ENCODE data around the gene MRAS.

The MRAS gene

DNA sequence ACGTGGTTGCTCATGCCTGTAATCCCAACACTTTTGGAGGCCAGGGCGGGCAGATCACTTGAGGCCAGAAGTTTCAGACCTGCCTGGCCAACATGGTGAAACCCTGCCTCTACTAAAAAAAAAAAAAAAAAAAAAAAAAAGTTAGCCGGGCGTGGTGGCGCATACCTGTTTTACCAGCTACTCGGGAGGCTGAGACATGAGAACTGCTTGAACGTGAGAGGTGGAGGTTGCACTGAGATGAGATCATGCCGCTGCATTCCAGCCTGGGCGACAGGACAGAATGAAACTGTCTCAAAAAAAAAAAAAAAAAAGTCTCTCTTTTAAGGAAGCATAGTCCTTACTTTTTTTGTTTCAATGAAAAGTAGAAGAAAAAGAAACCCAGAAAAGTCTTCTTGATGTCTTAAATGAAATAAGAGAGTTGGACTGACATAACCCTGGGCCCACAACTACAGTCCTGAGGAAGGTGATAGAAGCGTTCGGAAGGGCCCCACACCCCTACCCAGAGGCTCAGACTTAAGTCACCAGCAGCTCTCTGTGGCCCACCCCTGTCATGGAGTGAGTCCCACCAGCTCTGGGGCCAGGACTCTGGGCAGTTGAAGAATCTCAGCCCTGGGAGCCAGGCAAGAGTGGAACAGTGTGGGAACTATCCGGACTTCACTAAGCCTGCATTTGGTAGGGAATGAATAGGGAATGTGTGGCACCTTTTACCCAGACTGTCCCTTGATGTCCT is 21.3 kb upstream of the MRAS start:
- Histone ChIP-seq H3K9me3 (ENCODE audit: control insufficient read depth, insufficient read depth, low read depth, low read length) (no peaks in the 10 kb centered on the region), H3K4me1 (ENCODE audit: control insufficient read depth, insufficient read depth, low read length) (no peaks in the 10 kb centered on the region), H3K4me3 (ENCODE audit: low read depth, low read length) (no peak overlapping the region), H3K36me3 (ENCODE audit: control insufficient read depth in 2 of 2, insufficient read depth in 1 of 2, low read length in 2 of 2) (no peaks in the 10 kb centered on the region), H3K27ac (ENCODE audit: extremely low read depth, low read depth, low read length) (no peak overlapping the region)
- CTCF ChIA-PET = interaction anchor here (0.5 to 1.2 kb wide), 4 partner anchors 63 to 152 kb away, joined by 3 to 4 read pairs (median 3); no protein-coding TSS in a partner anchor
- no peak for TF ChIP-seq ZSCAN23 (tag by site-specific recombination; IDR thresholded peaks at IDR 0.05)
- TF ChIP-seq MZF1 (tag by site-specific recombination; IDR thresholded peaks at IDR 0.05; ENCODE audit: borderline replicate concordance) = no peak
- no peak for TF ChIP-seq ZNF335 (tag by site-specific recombination; conservative IDR thresholded peaks at IDR 0.05)
- no peak for TF ChIP-seq HOXD13 (CRISPR knock-in tag; IDR thresholded peaks at IDR 0.05; ENCODE audit: borderline replicate concordance)
- TF ChIP-seq, protein P1, sequence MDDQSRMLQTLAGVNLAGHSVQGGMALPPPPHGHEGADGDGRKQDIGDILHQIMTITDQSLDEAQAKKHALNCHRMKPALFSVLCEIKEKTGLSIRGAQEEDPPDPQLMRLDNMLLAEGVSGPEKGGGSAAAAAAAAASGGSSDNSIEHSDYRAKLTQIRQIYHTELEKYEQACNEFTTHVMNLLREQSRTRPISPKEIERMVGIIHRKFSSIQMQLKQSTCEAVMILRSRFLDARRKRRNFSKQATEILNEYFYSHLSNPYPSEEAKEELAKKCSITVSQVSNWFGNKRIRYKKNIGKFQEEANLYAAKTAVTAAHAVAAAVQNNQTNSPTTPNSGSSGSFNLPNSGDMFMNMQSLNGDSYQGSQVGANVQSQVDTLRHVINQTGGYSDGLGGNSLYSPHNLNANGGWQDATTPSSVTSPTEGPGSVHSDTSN (CRISPR knock-in tag; IDR thresholded peaks at IDR 0.05) = no peak
- no peak for TF ChIP-seq KLF7 (tag by site-specific recombination; IDR thresholded peaks at IDR 0.05; ENCODE audit: borderline replicate concordance)
- no peak for TF ChIP-seq ZNF169 (tag by site-specific recombination; IDR thresholded peaks at IDR 0.05)
- TF ChIP-seq ZNF830 (tag by site-specific recombination; IDR thresholded peaks at IDR 0.05; ENCODE audit: low read depth) = no peak
- no peak for TF ChIP-seq ZNF133 (tag by site-specific recombination; IDR thresholded peaks at IDR 0.05)
- TF ChIP-seq ZNF777 (tag by site-specific recombination; IDR thresholded peaks at IDR 0.05; ENCODE audit: borderline replicate concordance) = no peak
- no peak for TF ChIP-seq ZNF792 (tag by site-specific recombination; IDR thresholded peaks at IDR 0.05)
- TF ChIP-seq MYNN (tag by site-specific recombination; IDR thresholded peaks at IDR 0.05; ENCODE audit: borderline replicate concordance) = no peak
- POLR2A ChIA-PET = no interaction called here

DNA sequence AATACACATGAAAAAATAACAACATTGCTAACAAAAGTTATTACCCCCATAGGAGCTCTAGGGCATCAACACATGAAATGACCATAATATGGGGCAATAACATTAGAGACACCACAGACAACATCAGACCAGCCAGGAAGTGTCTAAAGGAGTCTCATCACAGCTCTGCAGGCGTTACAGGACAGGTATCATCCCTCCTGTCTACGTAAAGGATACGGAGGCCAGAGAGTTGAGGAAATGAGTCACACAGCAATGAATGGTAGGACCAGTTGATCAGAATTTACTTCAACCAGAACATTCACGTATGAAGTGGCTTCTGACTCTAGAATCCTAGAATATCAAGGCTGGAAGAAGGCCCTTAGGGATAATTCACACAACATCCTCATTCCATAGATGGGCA is 20.5 kb upstream of the MRAS start:
- no peak overlapping the region for H3K4me3 ChIP-seq (ENCODE audit: low read depth, low read length)
- no peaks in the 10 kb centered on the region for H3K4me1 ChIP-seq (ENCODE audit: control insufficient read depth, insufficient read depth, low read length)
- H3K9me3 ChIP-seq (ENCODE audit: control insufficient read depth, insufficient read depth, low read depth, low read length) = no peaks in the 10 kb centered on the region
- no peaks in the 10 kb centered on the region for H3K36me3 ChIP-seq (ENCODE audit: control insufficient read depth in 2 of 2, insufficient read depth in 1 of 2, low read length in 2 of 2)
- H3K27ac ChIP-seq (ENCODE audit: extremely low read depth, low read depth, low read length) = no peak overlapping the region
- ChIA-PET POLR2A (no interaction called here), CTCF (interaction anchor here (0.5 to 1.5 kb wide), 6 partner anchors 9 to 963 kb away, joined by 3 to 5 read pairs (median 3); no protein-coding TSS in a partner anchor)
- TF ChIP-seq GLIS1 (tag by site-specific recombination; IDR thresholded peaks at IDR 0.05) = no peak
- no peak for TF ChIP-seq ZNF274 (IDR thresholded peaks at IDR 0.05; ENCODE audit: low read length)
- no peak for TF ChIP-seq ZNF274 (tag by site-specific recombination; IDR thresholded peaks at IDR 0.05; ENCODE audit: borderline replicate concordance)
- no peak for TF ChIP-seq ZNF768 (tag by site-specific recombination; IDR thresholded peaks at IDR 0.05)
- TF ChIP-seq ZNF202 (tag by site-specific recombination; IDR thresholded peaks at IDR 0.05; ENCODE audit: borderline replicate concordance) = no peak

DNA sequence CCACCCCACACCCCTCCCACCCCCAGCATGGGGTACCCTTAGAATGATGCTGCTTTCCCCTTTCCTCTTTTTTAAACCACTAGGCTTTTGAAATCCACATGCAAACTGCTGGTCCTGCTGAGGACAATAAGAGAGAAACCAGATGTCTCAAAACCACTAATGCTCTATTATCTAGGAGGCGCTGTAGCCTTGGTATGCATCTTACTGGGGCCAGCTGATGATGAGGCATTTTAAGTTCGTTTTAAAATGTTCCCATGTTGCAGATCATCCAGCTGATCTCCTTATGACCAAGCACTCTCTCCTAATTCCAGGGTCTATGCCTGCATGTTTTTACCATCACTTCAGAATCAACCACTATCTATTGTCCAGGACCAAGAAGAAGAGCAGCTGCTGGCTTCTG is 20.0 kb upstream of the MRAS start:
- POLR2A ChIA-PET = interaction anchor here (0.7 kb wide), 1 partner anchor 282 kb away, joined by 3 read pairs; no protein-coding TSS in a partner anchor
- CTCF ChIA-PET = interaction anchor here (0.7 to 1.5 kb wide), 7 partner anchors 9 to 387 kb away, joined by 3 to 7 read pairs (median 3); partner anchors contain the start of gene DBR1
- Histone ChIP-seq H3K4me1 (ENCODE audit: control insufficient read depth, insufficient read depth, low read length) (no peaks in the 10 kb centered on the region), H3K9me3 (ENCODE audit: control insufficient read depth, insufficient read depth, low read depth, low read length) (no peaks in the 10 kb centered on the region), H3K36me3 (ENCODE audit: control insufficient read depth in 2 of 2, insufficient read depth in 1 of 2, low read length in 2 of 2) (no peaks in the 10 kb centered on the region), H3K27ac (ENCODE audit: extremely low read depth, low read depth, low read length) (no peak overlapping the region), H3K4me3 (ENCODE audit: low read depth, low read length) (no peak overlapping the region)
- TF ChIP-seq ZNF391 (tag by site-specific recombination; IDR thresholded peaks at IDR 0.05; ENCODE audit: borderline replicate concordance, low read depth) = no peak
- no peak for TF ChIP-seq ZNF341 (tag by site-specific recombination; IDR thresholded peaks at IDR 0.05; ENCODE audit: low read depth)
- TF ChIP-seq, protein P2, sequence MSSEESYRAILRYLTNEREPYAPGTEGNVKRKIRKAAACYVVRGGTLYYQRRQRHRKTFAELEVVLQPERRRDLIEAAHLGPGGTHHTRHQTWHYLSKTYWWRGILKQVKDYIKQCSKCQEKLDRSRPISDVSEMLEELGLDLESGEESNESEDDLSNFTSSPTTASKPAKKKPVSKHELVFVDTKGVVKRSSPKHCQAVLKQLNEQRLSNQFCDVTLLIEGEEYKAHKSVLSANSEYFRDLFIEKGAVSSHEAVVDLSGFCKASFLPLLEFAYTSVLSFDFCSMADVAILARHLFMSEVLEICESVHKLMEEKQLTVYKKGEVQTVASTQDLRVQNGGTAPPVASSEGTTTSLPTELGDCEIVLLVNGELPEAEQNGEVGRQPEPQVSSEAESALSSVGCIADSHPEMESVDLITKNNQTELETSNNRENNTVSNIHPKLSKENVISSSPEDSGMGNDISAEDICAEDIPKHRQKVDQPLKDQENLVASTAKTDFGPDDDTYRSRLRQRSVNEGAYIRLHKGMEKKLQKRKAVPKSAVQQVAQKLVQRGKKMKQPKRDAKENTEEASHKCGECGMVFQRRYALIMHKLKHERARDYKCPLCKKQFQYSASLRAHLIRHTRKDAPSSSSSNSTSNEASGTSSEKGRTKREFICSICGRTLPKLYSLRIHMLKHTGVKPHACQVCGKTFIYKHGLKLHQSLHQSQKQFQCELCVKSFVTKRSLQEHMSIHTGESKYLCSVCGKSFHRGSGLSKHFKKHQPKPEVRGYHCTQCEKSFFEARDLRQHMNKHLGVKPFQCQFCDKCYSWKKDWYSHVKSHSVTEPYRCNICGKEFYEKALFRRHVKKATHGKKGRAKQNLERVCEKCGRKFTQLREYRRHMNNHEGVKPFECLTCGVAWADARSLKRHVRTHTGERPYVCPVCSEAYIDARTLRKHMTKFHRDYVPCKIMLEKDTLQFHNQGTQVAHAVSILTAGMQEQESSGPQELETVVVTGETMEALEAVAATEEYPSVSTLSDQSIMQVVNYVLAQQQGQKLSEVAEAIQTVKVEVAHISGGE (tag by site-specific recombination; conservative IDR thresholded peaks at IDR 0.05; ENCODE audit: low read depth) = no peak
- no peak for TF ChIP-seq SCRT2 (tag by site-specific recombination; IDR thresholded peaks at IDR 0.05)
- no peak for TF ChIP-seq ZNF23 (tag by site-specific recombination; IDR thresholded peaks at IDR 0.05; ENCODE audit: borderline replicate concordance)
- TF ChIP-seq ZNF16 (tag by site-specific recombination; IDR thresholded peaks at IDR 0.05; ENCODE audit: low read depth) = no peak
- no peak for TF ChIP-seq YY2 (tag by site-specific recombination; IDR thresholded peaks at IDR 0.05)
- TF ChIP-seq ZNF521 (tag by site-specific recombination; IDR thresholded peaks at IDR 0.05) = no peak
- TF ChIP-seq HOXA7 (CRISPR knock-in tag; IDR thresholded peaks at IDR 0.05; ENCODE audit: borderline replicate concordance) = no peak

All from HEK293 (cell line).